ENCODE results near the gene LANCL1.
"Not testable (repeated sequence)": the region's sequence is repeated elsewhere in the genome, so short reads cannot be mapped to it uniquely, and the experiment has no call there.

The LANCL1 gene

DNA sequence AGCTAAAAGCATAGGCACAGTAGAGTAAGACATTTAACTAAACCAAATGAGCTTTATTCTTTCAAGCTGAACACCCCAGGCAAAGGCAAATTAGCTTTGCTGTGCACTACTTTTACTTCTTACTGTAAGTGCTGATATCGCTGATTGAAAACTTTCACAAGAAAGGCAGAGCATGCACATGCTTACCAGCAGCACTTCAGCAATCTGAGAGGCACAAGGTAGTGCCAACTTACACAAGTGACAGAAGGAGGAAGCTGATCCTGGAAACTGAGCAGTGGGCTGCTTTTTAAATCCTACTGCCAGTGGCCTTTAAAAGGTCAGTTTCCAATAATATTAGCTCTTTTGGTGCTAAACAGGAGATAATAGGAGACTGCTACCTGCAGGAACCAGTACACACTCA is 43.9 kb downstream of the LANCL1 start:
- no peak overlapping the region for H3K27ac ChIP-seq (ENCODE audit: low read length)
- peaks cover 46 to 57% of the 10 kb centered on the region in 2 donors for H3K36me3 ChIP-seq (ENCODE audit: control insufficient read depth in 1 of 2, insufficient read depth in 2 of 2, low read length in 2 of 2)
- H3K4me3 ChIP-seq (ENCODE audit: low read depth in 1 of 2, low read length in 2 of 2): no peak overlapping the region
- H3K4me1 ChIP-seq (ENCODE audit: control insufficient read depth in 1 of 2, insufficient read depth in 2 of 2, low read length in 2 of 2): no peaks in the 10 kb centered on the region
- peaks cover 0 to 5% of the 10 kb centered on the region in 2 donors for H3K9me3 ChIP-seq (ENCODE audit: control insufficient read depth in 1 of 2, low read length in 2 of 2)
- H3K27me3 ChIP-seq (ENCODE audit: low read depth, low read length): no peaks in the 10 kb centered on the region

DNA sequence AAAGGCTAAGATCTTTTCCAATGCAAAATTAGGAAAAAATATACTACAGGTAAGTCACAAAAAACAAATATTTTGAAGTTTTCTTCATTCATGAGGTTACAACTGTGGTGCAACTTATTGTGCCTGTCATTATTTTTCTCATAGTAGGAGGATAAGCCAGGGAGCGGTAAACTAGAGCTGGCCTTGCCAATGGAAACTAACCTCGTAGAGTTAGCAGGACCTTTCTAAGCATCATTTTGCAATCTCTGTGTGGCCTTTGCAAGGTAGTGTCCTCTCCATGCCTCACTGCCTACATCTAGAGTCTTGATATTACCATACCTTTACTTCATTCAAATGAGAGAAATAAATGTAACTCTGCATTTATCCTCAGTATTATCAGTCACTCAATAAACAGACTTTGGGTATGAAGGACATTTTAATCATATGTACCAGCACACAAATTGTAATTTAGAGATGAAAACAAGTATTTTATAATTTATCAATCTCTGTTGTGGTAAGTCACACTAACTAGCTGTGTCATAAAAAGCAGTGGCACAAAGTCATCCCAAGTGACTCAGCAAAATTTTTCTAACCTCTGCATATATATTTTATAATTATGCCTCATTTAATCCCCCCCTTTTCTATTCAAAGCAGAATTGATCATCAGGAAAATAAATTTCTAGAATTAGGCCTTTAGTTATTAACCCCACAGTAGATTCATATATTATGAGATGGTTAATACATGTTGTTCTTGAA is 47.0 kb downstream of the LANCL1 start:
- peaks cover 24 to 42% of the 10 kb centered on the region in 2 donors for H3K36me3 ChIP-seq (ENCODE audit: control insufficient read depth in 1 of 2, insufficient read depth in 2 of 2, low read length in 2 of 2)
- no peak overlapping the region for H3K27ac ChIP-seq (ENCODE audit: low read length)
- no peak overlapping the region for H3K4me3 ChIP-seq (ENCODE audit: low read depth in 1 of 2, low read length in 2 of 2)
- H3K27me3 ChIP-seq (ENCODE audit: low read depth, low read length): no peaks in the 10 kb centered on the region
- peaks cover 0 to 16% of the 10 kb centered on the region in 2 donors for H3K9me3 ChIP-seq (ENCODE audit: control insufficient read depth in 1 of 2, low read length in 2 of 2)
- no peaks in the 10 kb centered on the region for H3K4me1 ChIP-seq (ENCODE audit: control insufficient read depth in 1 of 2, insufficient read depth in 2 of 2, low read length in 2 of 2)

DNA sequence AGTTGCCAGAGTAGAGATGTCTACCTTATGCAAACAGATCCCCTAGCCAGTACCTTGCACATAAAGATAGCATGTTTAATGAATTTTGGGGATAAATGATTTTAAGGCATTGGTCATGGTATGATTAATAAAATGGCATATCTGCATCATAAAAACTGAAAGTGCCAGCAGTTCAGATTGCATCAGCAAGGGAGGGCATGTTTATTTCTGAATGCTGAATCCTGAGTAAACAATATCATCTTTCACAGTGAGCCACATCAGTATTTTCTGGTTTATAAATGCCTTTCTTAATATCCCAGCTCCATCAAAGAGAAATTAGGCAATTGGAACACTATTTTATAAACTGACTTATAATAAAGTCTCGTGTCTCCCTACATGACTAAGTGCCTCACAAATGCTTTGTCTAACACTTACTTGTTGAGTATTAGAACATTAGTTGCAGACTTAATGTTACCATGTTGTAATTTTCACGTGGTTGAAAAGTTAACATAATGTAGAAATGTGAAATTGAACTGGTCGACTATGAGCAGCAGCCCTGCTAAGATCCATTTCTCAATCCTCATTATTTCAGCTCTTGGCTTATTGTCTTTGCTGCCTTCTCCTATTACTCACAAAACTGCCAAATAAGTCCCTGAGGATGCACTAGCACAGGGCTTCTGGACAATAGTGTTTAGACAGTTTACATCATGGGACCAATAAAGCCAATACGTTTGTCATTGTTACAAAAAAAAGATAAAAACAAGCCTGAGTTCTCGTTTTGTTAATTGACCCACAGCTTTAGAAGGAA is 48.0 kb downstream of the LANCL1 start:
- peaks cover 0 to 22% of the 10 kb centered on the region in 2 donors for H3K9me3 ChIP-seq (ENCODE audit: control insufficient read depth in 1 of 2, low read length in 2 of 2)
- no peak overlapping the region for H3K27ac ChIP-seq (ENCODE audit: low read length)
- H3K27me3 ChIP-seq (ENCODE audit: low read depth, low read length): no peaks in the 10 kb centered on the region
- H3K4me1 ChIP-seq (ENCODE audit: control insufficient read depth in 1 of 2, insufficient read depth in 2 of 2, low read length in 2 of 2): no peaks in the 10 kb centered on the region
- H3K4me3 ChIP-seq (ENCODE audit: low read depth in 1 of 2, low read length in 2 of 2): no peak overlapping the region
- H3K36me3 ChIP-seq (ENCODE audit: control insufficient read depth in 1 of 2, insufficient read depth in 2 of 2, low read length in 2 of 2): peaks cover 16 to 32% of the 10 kb centered on the region in 2 donors

DNA sequence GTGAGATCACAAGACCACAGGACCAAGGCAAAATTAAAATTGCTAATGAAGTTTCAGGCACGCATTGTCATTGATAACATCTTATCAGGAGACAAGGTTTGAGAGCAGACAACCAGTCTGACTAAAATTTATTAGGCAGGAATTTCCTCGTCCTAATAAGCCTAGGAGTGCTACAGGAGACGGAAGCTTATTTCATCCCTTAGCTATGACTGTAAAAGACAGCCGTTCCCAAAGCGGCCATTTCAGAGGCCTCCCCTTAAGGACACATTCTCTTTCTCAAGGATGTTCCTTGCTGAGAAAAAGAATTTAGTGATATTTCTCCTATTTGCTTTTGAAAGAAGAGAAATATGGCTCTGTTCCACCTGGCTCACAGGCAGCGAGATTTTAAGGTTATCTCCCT is 49.2 kb downstream of the LANCL1 start:
- H3K4me3 ChIP-seq (ENCODE audit: low read depth in 1 of 2, low read length in 2 of 2); H3K4me1 ChIP-seq (ENCODE audit: control insufficient read depth in 1 of 2, insufficient read depth in 2 of 2, low read length in 2 of 2); H3K27ac ChIP-seq (ENCODE audit: low read length); H3K27me3 ChIP-seq (ENCODE audit: low read depth, low read length): not testable (repeated sequence)
- peaks cover 4 to 20% of the 10 kb centered on the region in 2 donors for H3K36me3 ChIP-seq (ENCODE audit: control insufficient read depth in 1 of 2, insufficient read depth in 2 of 2, low read length in 2 of 2)
- peaks cover 0 to 22% of the 10 kb centered on the region in 2 donors for H3K9me3 ChIP-seq (ENCODE audit: control insufficient read depth in 1 of 2, low read length in 2 of 2)

GRCh38 chr2:210422366-210422765 is 54.2 kb downstream of the LANCL1 start:
- H3K4me1 ChIP-seq (ENCODE audit: control insufficient read depth in 1 of 2, insufficient read depth in 2 of 2, low read length in 2 of 2): no peaks in the 10 kb centered on the region
- H3K27me3 ChIP-seq (ENCODE audit: low read depth, low read length): no peaks in the 10 kb centered on the region
- H3K27ac ChIP-seq (ENCODE audit: low read length): no peak overlapping the region
- H3K9me3 ChIP-seq (ENCODE audit: control insufficient read depth in 1 of 2, low read length in 2 of 2): peaks cover 0 to 15% of the 10 kb centered on the region in 2 donors
- H3K4me3 ChIP-seq (ENCODE audit: low read depth in 1 of 2, low read length in 2 of 2): no peak overlapping the region
- H3K36me3 ChIP-seq (ENCODE audit: control insufficient read depth in 1 of 2, insufficient read depth in 2 of 2, low read length in 2 of 2): peaks cover 0 to 7% of the 10 kb centered on the region in 2 donors

GRCh38 chr2:210421916-210422315 is 54.6 kb downstream of the LANCL1 start:
- H3K9me3 ChIP-seq (ENCODE audit: control insufficient read depth in 1 of 2, low read length in 2 of 2): peaks cover 0 to 10% of the 10 kb centered on the region in 2 donors
- H3K4me3 ChIP-seq (ENCODE audit: low read depth in 1 of 2, low read length in 2 of 2): no peak overlapping the region
- H3K27me3 ChIP-seq (ENCODE audit: low read depth, low read length): no peaks in the 10 kb centered on the region
- H3K4me1 ChIP-seq (ENCODE audit: control insufficient read depth in 1 of 2, insufficient read depth in 2 of 2, low read length in 2 of 2): no peaks in the 10 kb centered on the region
- peaks cover 0 to 3% of the 10 kb centered on the region in 2 donors for H3K36me3 ChIP-seq (ENCODE audit: control insufficient read depth in 1 of 2, insufficient read depth in 2 of 2, low read length in 2 of 2)
- H3K27ac ChIP-seq (ENCODE audit: low read length): no peak overlapping the region

DNA sequence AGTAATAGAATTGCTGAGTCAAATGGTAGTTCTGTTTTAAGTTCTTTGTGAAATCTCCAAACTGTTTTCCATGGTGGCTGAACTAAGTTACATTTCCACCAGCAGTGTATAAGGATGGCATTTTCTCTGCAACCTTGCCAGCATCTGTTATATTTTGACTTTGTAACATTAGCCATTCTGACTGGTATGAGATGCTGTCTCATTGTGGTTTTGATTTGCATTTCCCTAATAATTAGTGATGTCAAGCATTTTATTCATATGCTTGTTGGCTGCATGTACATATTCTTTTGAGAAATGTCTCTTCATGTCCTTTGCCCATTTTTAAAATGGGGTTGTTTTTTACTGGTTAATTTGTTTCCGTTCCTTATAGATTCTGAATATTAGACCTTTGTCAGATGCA is 63.9 kb downstream of the LANCL1 start:
- H3K9me3 ChIP-seq (ENCODE audit: control insufficient read depth in 1 of 2, low read length in 2 of 2): no peaks in the 10 kb centered on the region
- H3K4me1 ChIP-seq (ENCODE audit: control insufficient read depth in 1 of 2, insufficient read depth in 2 of 2, low read length in 2 of 2): no peaks in the 10 kb centered on the region
- no peak overlapping the region for H3K27ac ChIP-seq (ENCODE audit: low read length)
- no peaks in the 10 kb centered on the region for H3K36me3 ChIP-seq (ENCODE audit: control insufficient read depth in 1 of 2, insufficient read depth in 2 of 2, low read length in 2 of 2)
- H3K4me3 ChIP-seq (ENCODE audit: low read depth in 1 of 2, low read length in 2 of 2): no peak overlapping the region
- H3K27me3 ChIP-seq (ENCODE audit: low read depth, low read length): no peaks in the 10 kb centered on the region

- no peaks in the 10 kb centered on the region for H3K4me1 ChIP-seq (ENCODE audit: control insufficient read depth in 1 of 2, insufficient read depth in 2 of 2, low read length in 2 of 2)
- H3K4me3 ChIP-seq (ENCODE audit: low read depth in 1 of 2, low read length in 2 of 2): no peak overlapping the region
- no peaks in the 10 kb centered on the region for H3K9me3 ChIP-seq (ENCODE audit: control insufficient read depth in 1 of 2, low read length in 2 of 2)
- no peak overlapping the region for H3K27ac ChIP-seq (ENCODE audit: low read length)
- H3K27me3 ChIP-seq (ENCODE audit: low read depth, low read length): no peaks in the 10 kb centered on the region
- H3K36me3 ChIP-seq (ENCODE audit: control insufficient read depth in 1 of 2, insufficient read depth in 2 of 2, low read length in 2 of 2): no peaks in the 10 kb centered on the region
Measured at GRCh38 chr2:210410542-210410941, 66.0 kb downstream of the LANCL1 start.

DNA sequence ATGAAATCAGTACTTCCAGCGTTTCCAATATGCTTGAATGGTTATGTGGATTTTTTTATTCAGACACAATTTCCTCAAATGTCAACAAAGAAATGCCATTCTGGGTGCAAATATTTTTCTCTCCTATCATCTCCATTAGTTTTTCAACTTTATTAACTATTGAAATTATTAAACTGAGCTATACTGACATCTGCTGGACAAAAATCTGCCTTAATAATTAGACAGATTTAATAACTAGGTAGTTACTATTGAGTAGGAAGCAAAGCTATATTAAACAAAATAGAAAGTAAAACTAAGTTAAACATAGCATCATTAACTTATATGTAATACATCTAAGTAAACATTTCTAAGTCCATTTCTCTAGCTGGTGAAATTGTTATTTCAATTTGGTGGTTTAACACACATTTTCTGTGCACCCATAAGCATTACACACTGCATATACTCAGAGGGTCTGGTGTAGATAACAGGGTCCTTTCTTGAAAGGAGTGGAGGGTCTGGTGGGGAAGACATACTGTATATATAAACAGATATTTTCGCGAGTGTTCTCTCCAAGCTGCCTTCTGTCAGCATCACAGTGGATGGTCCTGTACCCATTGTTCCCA is 77.0 kb downstream of the LANCL1 start:
- H3K4me3 ChIP-seq (ENCODE audit: low read depth in 1 of 2, low read length in 2 of 2): no peak overlapping the region
- H3K27me3 ChIP-seq (ENCODE audit: low read depth, low read length): no peaks in the 10 kb centered on the region
- no peaks in the 10 kb centered on the region for H3K9me3 ChIP-seq (ENCODE audit: control insufficient read depth in 1 of 2, low read length in 2 of 2)
- H3K36me3 ChIP-seq (ENCODE audit: control insufficient read depth in 1 of 2, insufficient read depth in 2 of 2, low read length in 2 of 2): no peaks in the 10 kb centered on the region
- H3K4me1 ChIP-seq (ENCODE audit: control insufficient read depth in 1 of 2, insufficient read depth in 2 of 2, low read length in 2 of 2): no peaks in the 10 kb centered on the region
- no peak overlapping the region for H3K27ac ChIP-seq (ENCODE audit: low read length)

DNA sequence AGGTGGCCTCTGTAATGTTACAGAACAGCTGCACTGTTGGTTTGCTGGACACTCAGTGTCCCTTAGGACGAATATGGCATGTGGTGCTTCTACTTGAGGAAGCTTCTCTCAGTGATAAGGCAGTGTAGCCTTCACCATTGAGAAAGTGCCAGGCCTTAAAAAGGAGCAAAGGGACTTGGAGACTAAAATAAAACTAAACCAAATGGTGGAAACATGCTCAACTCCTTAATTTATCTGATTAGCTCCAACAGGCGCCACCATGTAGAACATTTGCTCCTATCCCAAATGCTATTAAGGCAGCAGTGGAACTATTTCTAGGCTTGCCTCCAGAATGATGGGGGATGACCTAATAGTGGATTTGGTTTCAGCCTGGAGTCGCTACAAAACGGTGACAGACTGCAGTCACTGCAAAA is 84.1 kb downstream of the LANCL1 start:
- Histone ChIP-seq H3K9me3 (ENCODE audit: control insufficient read depth in 1 of 2, low read length in 2 of 2) (no peaks in the 10 kb centered on the region), H3K27me3 (ENCODE audit: low read depth, low read length) (no peaks in the 10 kb centered on the region), H3K36me3 (ENCODE audit: control insufficient read depth in 1 of 2, insufficient read depth in 2 of 2, low read length in 2 of 2) (no peaks in the 10 kb centered on the region), H3K4me1 (ENCODE audit: control insufficient read depth in 1 of 2, insufficient read depth in 2 of 2, low read length in 2 of 2) (no peaks in the 10 kb centered on the region), H3K4me3 (ENCODE audit: low read depth in 1 of 2, low read length in 2 of 2) (no peak overlapping the region), H3K27ac (ENCODE audit: low read length) (no peak overlapping the region)

GRCh38 chr2:210389856-210390255 is 86.7 kb downstream of the LANCL1 start:
- Histone ChIP-seq H3K4me1 (ENCODE audit: control insufficient read depth in 1 of 2, insufficient read depth in 2 of 2, low read length in 2 of 2) (no peaks in the 10 kb centered on the region), H3K4me3 (ENCODE audit: low read depth in 1 of 2, low read length in 2 of 2) (no peak overlapping the region), H3K9me3 (ENCODE audit: control insufficient read depth in 1 of 2, low read length in 2 of 2) (no peaks in the 10 kb centered on the region), H3K27ac (ENCODE audit: low read length) (no peak overlapping the region), H3K36me3 (ENCODE audit: control insufficient read depth in 1 of 2, insufficient read depth in 2 of 2, low read length in 2 of 2) (no peaks in the 10 kb centered on the region), H3K27me3 (ENCODE audit: low read depth, low read length) (no peaks in the 10 kb centered on the region)

Data from muscle layer of duodenum (tissue), 2 donors.